NAMALWA (cell line): ENCODE data around the gene MRPL50.
"Not testable (repeated sequence)": the region's sequence is repeated elsewhere in the genome, so short reads cannot be mapped to it uniquely, and the experiment has no call there.

Experiments used
- DNase-seq: peaks from one replicate; pipeline ENCODE4 v3.0.0-alpha.2; 2015; ENCODE audit warnings: low spot score

Gene MRPL50

DNA sequence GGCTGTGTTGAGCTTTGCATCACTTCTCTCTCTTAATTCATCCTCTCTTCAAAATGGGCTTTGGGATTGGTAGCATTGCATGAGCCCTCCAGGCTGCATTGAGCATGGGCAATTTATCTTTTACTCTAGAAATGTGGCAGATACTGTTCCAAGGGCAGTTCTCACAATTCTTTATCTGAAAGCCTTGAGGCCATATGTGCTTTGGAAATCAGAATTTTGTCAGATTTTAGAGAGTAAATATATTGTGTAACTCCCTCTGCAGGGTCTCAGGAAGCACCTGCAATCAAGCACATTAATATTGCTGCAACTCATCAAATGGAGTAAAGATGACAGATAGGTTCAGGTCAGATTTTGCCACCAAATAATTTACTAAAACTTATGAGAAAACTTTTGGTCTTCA lies 19.6 kb upstream of the MRPL50 start:
- no peak for DNase-seq

DNA sequence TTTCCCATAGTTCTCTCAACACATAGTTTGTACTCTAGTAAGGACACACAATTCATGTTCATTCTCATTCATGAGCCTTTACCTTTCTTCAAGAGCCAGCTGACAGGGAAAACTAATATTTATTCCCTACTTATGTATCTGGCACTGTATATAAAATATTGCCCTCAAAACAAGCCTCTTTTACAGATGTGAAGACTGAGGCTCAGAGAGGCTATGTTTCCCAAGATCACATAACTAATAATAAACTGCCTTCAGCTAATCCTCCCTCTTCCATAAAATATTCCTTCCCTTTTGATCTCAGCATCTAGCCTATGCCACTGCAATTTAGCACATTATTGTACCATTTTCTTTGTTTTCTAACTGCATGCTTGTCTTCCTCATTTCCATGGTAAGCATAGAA lies 19.0 kb upstream of the MRPL50 start:
- no peak for DNase-seq

GRCh38 chr9:101415578-101415977 lies 17.2 kb upstream of the MRPL50 start:
- no peak for DNase-seq

GRCh38 chr9:101414839-101415238 lies 16.4 kb upstream of the MRPL50 start:
- no peak for DNase-seq

DNA sequence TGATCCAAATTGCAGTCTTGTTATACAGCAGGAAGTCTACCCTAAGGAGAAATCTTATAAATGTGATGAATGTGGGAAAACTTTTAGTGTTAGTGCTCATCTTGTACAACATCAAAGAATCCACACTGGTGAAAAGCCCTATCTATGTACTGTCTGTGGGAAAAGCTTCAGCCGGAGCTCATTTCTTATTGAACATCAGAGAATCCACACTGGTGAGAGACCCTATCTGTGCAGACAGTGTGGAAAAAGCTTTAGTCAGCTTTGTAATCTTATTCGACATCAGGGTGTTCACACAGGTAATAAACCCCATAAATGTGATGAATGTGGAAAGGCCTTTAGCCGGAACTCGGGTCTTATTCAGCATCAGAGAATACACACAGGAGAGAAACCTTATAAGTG lies 10.7 kb upstream of the MRPL50 start:
- DNase-seq, result no peak

DNA sequence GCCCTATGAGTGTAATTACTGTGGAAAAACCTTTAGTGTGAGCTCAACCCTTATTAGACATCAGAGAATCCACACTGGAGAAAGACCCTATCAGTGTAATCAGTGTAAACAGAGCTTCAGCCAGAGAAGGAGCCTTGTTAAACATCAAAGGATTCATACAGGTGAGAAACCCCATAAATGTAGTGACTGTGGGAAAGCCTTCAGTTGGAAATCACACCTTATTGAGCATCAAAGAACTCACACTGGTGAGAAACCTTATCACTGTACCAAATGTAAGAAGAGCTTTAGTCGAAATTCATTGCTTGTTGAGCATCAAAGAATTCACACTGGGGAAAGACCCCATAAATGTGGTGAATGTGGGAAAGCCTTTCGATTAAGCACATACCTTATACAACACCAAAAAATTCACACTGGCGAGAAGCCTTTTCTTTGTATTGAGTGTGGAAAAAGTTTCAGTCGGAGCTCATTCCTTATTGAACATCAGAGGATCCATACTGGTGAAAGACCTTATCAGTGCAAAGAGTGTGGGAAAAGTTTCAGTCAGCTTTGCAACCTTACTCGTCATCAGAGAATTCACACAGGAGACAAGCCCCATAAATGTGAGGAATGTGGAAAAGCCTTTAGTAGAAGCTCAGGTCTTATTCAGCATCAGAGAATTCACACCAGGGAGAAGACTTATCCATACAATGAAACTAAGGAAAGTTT lies 10.1 kb upstream of the MRPL50 start:
- DNase-seq, result no peak

- DNase-seq, result no peak
Observed at GRCh38 chr9:101403516-101404285, 5.3 kb upstream of the MRPL50 start.

- DNase-seq, result no peak
Observed at GRCh38 chr9:101400120-101400519, 1.7 kb upstream of the MRPL50 start.

DNA sequence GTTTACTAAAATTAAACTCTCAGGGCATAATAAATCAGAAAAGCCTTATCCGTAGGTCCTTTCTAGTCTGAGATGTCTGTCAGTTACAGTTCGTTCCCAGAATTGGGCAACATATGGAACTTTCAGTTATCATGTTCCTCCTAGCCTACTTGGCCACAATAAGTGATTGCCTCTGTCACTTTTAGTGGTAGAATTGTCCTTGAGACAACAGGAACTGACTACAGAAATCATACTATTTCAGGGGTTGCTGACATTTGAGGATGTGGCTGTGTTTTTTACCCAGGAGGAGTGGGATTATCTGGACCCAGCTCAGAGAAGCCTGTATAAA lies 1.2 kb upstream of the MRPL50 start:
- peak; percentile 14 for DNase-seq

DNA sequence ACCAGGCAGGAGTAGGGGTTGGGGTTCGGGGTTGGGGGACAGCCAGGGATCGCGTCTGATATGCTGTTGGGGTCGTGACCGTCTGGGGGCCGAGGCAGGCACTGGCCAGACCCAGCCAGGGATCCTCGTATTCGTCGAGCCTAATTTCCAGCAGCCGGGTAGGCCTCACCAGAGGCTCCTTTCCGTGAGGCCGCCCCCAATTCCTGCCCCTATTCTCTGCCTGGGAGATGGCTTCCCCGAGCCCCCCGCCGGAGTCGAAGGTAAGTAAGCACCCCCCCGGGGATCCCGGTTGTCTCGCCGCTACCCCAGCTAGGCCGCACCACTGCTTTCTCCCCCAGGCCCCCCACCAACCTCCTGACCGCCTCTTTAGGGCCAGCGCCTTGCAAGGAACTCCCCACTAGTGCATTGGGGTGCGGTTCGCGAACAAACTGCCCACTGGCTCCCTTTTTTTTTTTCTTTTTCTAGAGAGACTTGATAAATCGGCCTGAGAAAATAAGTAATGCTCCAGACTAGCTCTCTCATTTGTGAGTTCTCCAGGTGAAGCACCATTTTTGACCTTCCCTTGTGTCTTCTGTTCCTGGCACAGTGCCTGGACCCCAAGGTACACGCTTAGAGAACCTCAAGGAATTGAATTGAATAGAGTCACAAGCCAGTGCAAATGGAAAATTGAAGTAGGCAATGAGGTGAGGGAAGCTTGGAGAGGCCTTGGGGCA lies 668 bp upstream of the MRPL50 start:
- DNase-seq, result peak; percentile 27

DNA sequence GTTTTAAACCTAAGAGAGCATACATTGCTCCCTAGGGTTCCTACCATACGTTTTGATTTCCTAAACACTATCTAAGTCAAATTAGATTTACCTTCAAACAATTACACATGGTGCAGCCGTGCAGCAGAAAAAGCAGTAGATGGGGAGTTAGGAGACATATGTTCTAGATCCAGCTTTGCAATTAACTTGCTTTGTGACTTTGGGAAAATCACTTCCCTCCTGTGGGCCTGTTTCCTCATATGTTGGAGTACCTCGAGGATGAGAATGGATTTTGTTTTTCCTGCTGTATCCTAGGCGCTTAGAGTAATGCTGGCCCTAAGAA lies 711 bp downstream of the MRPL50 start:
- DNase-seq, result no peak

- no peak for DNase-seq
Observed at GRCh38 chr9:101394687-101395086, 3.7 kb downstream of the MRPL50 start.

DNA sequence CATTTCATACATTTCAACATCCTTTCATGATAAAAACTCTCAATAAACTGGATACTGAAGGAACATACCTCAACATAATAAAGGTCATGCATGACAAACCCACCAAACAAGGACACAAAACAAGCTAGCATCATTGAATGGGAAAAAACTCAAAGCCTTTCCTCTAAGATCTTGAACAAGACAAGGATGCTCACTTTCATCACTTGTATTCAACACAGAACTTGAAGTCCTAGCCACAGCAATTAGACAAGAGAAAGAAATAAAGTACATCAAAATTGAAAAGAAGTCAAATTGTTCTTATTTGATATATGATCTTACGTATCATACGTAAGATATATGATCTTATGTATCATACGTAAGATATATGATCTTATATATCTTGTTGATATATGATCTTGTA lies 5.3 kb downstream of the MRPL50 start:
- DNase-seq, result no peak

- DNase-seq, result peak; percentile 28
Observed at GRCh38 chr9:101388507-101388993, 9.9 kb downstream of the MRPL50 start.

DNA sequence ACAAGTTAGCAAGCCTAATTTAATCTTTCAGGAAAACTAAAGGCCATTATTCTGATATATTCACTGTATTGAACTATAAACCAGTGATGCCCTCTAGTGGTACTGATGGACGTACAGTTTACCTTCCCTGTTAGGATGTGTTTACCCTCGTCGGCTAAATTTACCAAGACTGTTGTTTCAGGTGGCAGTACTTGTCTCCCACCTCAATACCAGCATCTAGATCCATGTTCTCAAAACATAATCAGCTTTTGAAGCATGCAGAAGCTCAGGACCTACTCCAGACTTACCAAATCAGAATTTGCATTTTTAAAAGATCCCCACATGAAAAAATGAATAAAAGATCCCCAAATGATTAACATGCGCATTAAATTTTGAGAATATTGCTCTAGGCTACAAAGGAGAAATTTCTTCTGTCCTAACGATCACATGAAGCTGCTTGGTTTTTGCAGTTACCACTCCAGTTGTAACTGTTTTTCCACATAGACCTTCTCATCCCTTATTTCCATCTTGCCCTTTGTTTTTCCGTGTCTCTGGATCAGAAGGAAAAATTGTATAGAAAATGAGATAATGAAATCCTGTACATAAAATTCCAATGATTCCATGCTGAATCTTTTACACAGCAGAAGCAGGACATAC lies 10.4 kb downstream of the MRPL50 start:
- peak; percentile 66 for DNase-seq

DNA sequence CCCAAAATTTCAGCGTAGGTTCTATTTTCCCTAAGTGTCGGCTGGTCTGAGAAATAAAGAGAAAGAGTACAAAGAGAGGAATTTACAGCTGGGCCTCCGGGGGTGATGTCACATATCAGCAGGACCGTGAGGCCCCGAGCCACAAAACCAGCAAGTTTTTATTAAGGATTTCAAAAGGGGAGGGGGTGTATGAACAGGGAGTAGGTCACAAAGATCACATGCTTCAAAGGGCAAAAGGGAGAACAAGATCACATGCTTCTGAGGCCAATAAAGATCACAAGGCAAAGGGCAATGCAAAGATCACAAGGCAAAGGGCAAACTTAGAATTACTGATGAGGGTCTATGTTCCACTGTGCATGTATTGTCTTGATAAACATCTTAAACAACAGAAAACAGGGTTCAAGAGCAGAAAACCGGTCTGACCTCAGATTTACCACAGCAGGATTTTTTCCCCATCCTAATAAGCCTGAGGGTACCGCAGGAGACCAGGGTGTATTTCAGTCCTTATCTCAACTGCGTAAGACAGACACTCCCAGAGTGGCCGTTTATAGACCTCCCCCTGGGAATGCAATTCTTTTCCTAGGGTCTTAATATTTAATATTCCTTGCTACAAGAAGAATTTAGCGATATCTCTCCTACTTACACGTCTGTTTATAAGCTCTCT lies 13.4 kb downstream of the MRPL50 start, which contains the start of gene BAAT:
TSS of gene BAAT (minus strand) at position 134 of the 664 bp plus-strand sequence. CDS start 13,602 bp downstream, outside the sequence.
- not testable (repeated sequence) for DNase-seq

- no peak for DNase-seq
Observed at GRCh38 chr9:101383361-101383760, 15.1 kb downstream of the MRPL50 start.

GRCh38 chr9:101381833-101382342 lies 16.5 kb downstream of the MRPL50 start:
- no peak for DNase-seq

DNA sequence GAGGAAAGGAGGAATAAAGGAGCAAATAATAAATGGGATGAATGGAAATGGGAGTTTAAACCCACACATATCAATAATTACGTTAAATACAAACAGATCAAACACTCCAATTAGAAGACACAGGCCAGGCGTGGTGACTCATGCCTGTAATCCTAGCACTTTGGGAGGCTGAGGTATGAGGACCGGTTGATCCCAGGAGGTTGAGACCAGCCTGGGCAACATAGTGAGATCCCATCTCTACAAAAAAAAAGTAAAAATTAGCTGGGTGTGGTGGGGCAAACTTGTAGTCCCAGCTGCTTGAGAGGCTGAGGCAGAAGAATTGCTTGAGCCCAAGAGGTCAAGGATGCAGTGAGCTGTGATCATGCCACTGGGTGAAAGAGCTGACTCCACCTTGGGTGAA lies 17.3 kb downstream of the MRPL50 start:
- DNase-seq, result no peak

GRCh38 chr9:101380295-101380694 lies 18.1 kb downstream of the MRPL50 start:
- DNase-seq, result no peak

DNA sequence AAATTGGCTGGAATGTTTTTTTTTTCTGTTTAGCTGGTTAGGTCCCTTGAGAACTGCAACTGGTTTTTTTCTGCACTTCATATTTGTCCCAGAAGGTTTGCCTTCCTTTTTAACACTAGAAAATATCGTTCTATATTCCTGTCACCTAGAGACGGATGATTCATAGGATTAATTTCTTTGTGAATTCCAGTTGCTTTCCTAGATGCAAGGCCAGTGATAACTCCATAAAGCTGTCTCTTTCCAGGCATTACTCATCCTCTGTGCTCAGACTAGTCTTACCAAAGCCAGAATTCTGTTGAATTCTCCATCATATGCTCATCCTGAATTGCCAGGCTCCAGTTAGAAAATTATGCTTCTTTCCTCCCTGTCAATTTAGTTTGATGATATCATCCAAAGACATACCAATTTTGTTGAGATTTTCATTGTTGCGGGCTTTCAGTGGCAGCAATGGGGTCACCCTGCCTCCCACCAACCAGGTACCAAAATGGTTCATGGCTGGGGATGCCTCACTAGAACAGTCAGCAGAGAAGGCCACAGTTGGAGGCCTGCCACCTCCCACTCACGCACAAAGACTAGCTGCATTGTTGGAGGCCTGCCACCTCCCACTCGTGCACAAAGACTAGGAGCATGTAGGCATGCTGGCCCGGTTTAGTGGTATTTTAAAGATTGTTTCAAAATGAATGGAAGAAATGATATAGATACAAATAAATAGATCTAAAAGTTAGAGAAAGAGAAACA lies 22.1 kb downstream of the MRPL50 start:
- no peak for DNase-seq
